ENCODE data around the gene SLC30A5. TPM values are rescaled to one million over a fixed set of nuclear protein-coding genes. Genes with fewer than 3 reads are reported as not detected.
"Not testable (repeated sequence)": the region's sequence is repeated elsewhere in the genome, so short reads cannot be mapped to it uniquely, and the experiment has no call there.

The SLC30A5 gene
- total RNA-seq, 2 donors from 2014 or later, result 72.2 to 79.3 TPM

- 91% methylated on average over 6 of the region's 6 CpGs for WGBS
- Histone ChIP-seq H3K36me3 (no peaks in the 10 kb centered on the region), H3K9me3 (no peaks in the 10 kb centered on the region), H3K4me1 (replicated peaks) (peaks cover 7% of the 10 kb centered on the region), H3K27ac (no peak overlapping the region), H3K4me3 (no peak overlapping the region), H3K27me3 (replicated peaks; ENCODE audit: insufficient read depth) (no peaks in the 10 kb centered on the region)
- TF ChIP-seq POLR2AphosphoS5 (IDR thresholded peaks at IDR 0.05) (no peak), CTCF (IDR thresholded peaks at IDR 0.05) (no peak)
- intact Hi-C loops (cut with DNase I), result loop anchor here (5.0 to 10.0 kb wide), 3 partner anchors 74 to 239 kb away; partner anchors contain the start of genes CCDC125 and CCNB1
- no peak for DNase-seq (ENCODE audit: low spot score)
Observed at GRCh38 chr5:69092969-69093368, 845 bp upstream of the SLC30A5 start.

DNA sequence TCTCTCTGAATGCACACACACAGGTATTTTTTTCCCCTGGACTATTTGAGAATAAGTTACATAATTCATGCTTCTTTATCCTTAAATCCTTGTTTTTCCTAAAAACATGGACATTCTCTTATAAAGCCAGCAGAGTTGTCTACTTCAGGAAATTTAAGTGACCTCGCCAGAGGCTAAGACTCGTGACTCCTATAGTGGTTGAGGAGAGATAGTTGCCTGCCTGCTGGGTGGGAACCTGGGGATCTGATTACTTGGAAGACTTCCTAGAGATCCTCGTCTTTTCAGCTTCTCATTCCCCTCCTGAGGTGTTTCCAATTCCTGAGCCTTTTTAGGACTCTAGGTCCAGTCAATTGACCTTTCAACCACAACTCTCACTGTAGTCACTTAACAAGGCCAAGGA, 5.5 kb downstream of the SLC30A5 start:
- Histone ChIP-seq H3K4me3 (no peak overlapping the region), H3K27me3 (replicated peaks; ENCODE audit: insufficient read depth) (no peaks in the 10 kb centered on the region), H3K36me3 (no peaks in the 10 kb centered on the region), H3K4me1 (replicated peaks) (peaks cover 7% of the 10 kb centered on the region), H3K9me3 (no peaks in the 10 kb centered on the region), H3K27ac (no peak overlapping the region)
- 71% methylated on average over 3 of the region's 3 CpGs for WGBS
- DNase-seq (ENCODE audit: low spot score), result no peak
- intact Hi-C loops (cut with DNase I), result loop anchor here (10.0 kb wide), 1 partner anchor 115 kb away; a partner anchor contains a TSS
- TF ChIP-seq POLR2A (IDR thresholded peaks at IDR 0.05), result no peak
- no peak for TF ChIP-seq POLR2AphosphoS5 (IDR thresholded peaks at IDR 0.05)
- no peak for TF ChIP-seq CTCF (IDR thresholded peaks at IDR 0.05)

DNA sequence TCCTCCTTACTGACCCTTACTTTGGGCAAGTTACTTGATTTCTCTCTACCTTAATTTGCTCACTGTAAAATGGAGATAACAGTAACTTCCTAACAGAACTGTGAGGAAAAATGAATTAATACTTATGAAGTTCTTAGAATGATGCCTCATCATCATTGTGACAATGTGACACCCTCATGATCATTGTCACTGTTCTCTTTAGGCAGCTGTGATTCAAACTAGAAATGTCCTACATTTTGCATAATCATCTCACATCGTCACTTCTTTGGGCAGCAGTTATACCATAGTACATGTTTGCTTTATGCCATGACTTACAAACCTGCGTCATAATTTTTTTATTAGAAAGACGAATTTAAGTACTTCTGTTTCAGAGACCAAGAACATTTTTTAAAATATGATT, 9.7 kb downstream of the SLC30A5 start:
- Histone ChIP-seq H3K9me3 (no peaks in the 10 kb centered on the region), H3K27me3 (replicated peaks; ENCODE audit: insufficient read depth) (no peaks in the 10 kb centered on the region), H3K4me3 (no peak overlapping the region), H3K4me1 (replicated peaks) (no peaks in the 10 kb centered on the region), H3K36me3 (no peaks in the 10 kb centered on the region), H3K27ac (no peak overlapping the region)
- intact Hi-C loops (cut with DNase I), result no loop called here
- no peak for DNase-seq (ENCODE audit: low spot score)
- WGBS, result 60% methylated on average over 3 of the region's 3 CpGs
- TF ChIP-seq CTCF (IDR thresholded peaks at IDR 0.05) (no peak), POLR2AphosphoS5 (IDR thresholded peaks at IDR 0.05) (no peak), POLR2A (IDR thresholded peaks at IDR 0.05) (no peak)

DNA sequence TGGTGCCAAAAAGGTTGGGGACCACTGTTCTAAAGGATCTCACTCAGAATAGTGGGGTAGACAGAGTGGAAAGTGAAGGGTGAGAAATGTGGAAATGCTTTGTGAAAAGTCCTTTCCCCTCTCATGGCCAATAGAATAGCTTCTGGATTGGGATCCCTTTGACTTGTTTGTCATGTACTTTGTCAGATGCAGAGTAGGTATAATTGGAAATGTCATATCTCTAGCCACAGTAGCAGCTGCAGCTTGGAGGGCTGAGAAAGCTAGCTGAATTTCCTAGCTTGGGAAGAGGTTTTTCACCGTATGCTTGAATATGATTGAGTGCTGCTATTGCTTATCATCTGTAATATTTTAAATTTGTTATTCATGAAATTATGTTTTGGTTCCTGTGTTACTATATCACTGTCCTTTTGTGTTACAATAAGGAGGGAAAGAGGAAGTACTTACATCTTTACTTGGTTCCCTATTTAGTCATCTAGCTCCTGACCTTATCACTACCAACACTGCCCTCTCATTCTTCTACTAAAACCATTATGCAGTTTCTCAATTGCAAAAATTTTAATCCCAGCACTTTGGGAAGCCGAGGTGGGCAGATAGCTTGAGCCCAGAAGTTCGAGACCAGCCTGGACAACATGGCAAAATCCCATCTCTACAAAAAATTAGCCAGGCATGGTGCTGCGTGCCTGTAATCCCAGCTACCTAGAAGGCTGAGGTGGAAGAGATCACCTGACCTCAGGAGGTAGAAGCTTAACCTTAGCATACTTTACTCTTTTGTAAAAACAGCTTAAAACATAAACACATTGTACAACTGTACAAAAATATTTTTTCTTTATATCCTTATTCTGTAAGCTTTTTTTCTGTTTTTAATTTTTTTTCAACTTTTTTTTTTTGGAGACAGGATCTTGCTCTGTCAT, 12.4 kb downstream of the SLC30A5 start:
- no peak overlapping the region for H3K4me3 ChIP-seq
- TF ChIP-seq POLR2A (IDR thresholded peaks at IDR 0.05) (no peak), POLR2AphosphoS5 (IDR thresholded peaks at IDR 0.05) (no peak), CTCF (IDR thresholded peaks at IDR 0.05) (no peak)
- no peaks in the 10 kb centered on the region for H3K27me3 ChIP-seq (replicated peaks; ENCODE audit: insufficient read depth)
- no peaks in the 10 kb centered on the region for H3K9me3 ChIP-seq
- no peak overlapping the region for H3K27ac ChIP-seq
- no peaks in the 10 kb centered on the region for H3K4me1 ChIP-seq (replicated peaks)
- H3K36me3 ChIP-seq, result no peaks in the 10 kb centered on the region
- DNase-seq (ENCODE audit: low spot score), result no peak
- intact Hi-C loops (cut with DNase I), result no loop called here
- WGBS, result 90% methylated on average over 4 of the region's 4 CpGs

DNA sequence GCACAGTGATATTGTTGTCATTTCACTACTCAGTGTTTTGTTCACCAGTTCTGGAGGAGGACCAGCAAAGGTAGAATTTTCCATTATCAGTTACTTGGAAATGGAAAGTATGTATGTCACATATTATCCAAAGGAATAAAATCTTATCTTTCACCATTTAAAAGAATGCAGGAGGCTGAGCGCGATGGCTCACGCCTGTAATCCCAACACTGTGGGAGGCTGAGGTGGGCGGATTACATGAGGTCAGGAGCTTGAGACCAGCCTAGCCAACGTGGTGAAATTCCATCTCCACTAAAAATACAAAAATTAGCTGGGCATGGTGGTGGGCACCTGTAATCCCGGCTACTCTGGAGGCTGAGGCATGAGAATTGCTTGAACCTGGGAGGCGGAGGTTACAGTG, 14.6 kb downstream of the SLC30A5 start:
- 95% methylated on average over 7 of the region's 7 CpGs for WGBS

More for the DNA sequence above, 14.6 kb downstream of the SLC30A5 start:
- DNase-seq (ENCODE audit: low spot score); H3K4me3 ChIP-seq; intact Hi-C loops (cut with DNase I); H3K27ac ChIP-seq; H3K27me3 ChIP-seq (replicated peaks; ENCODE audit: insufficient read depth); H3K4me1 ChIP-seq (replicated peaks); H3K36me3 ChIP-seq; H3K9me3 ChIP-seq: not testable (repeated sequence)
